B cell (primary cell): Measurements from ENCODE around the gene MIPEP.

Experiments
- CTCF ChIP-seq: fragments of 200-600 bp; IDR thresholded peaks from one replicate; pipeline ENCODE4 v1.8.0; 2022; ENCODE audit warnings: antibody characterized with exemption, mild to moderate bottlenecking
- EZH2 ChIP-seq: IDR thresholded peaks from 2 replicates; pipeline ENCODE4 v1.6.1; 2012; ENCODE audit warnings: borderline replicate concordance, low read depth, mild to moderate bottlenecking, moderate library complexity, low read length; ENCODE audit not compliant: insufficient read depth, poor library complexity, severe bottlenecking

- TF ChIP-seq EZH2 (no peak), CTCF (no peak)
Measured at GRCh38 chr13:23753458-23753857, 135.7 kb downstream of the MIPEP start.
